GM21619 (cell line): Measurements from ENCODE around the gene BICDL2.

Experiments
- ATAC-seq: cut with Tn5 transposase; IDR thresholded peaks from one replicate; pipeline ENCODE4 v1.9.1; 2021; ENCODE audit not compliant: unreplicated experiment

Gene BICDL2

GRCh38 chr16:3012246-3012645 lies 24.5 kb downstream of the BICDL2 start:
- ATAC-seq = no peak

DNA sequence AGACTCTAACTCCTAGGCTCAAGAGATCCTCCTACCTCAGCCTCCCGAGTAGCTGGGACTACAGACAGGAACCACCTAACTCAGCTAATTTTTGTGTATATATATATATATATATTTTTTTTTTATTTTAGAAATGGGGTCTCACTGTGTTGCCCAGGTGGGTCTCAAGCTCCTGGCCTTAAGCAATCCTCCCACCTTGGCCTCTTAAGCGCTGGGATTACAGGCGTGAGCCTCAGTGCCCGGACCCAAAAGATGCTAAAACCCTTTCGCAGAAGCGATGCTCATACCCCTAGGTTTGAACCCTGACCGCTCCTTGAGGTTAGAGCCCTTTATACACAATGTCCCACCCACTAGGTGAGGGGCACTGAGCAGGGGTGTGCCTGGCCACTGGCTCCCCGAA lies 26.2 kb downstream of the BICDL2 start:
- no peak for ATAC-seq

GRCh38 chr16:3009568-3010390 lies 27.0 kb downstream of the BICDL2 start:
- no peak for ATAC-seq

DNA sequence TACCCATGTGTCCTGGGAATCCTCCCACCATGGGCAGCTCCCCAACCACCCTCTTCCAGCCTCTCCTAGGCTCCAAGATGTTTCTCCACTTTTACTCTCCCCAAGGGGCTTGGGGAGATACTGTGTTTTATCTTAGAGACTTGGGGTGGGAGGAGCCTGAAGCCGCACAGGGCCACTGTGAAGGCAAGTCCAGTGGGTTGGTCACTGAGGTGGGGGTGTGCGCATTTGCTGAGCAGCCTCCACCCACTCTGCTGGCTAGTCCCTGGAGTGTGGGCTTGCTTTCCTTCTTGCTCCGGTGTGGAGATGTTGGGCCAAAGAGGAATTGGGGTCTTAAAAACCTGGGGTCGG lies 28.1 kb downstream of the BICDL2 start:
- no peak for ATAC-seq

GRCh38 chr16:3007957-3008689 lies 28.6 kb downstream of the BICDL2 start:
- no peak for ATAC-seq

GRCh38 chr16:3007059-3007956 lies 29.4 kb downstream of the BICDL2 start:
- no peak for ATAC-seq

GRCh38 chr16:3004781-3005284 lies 31.9 kb downstream of the BICDL2 start:
- no peak for ATAC-seq

DNA sequence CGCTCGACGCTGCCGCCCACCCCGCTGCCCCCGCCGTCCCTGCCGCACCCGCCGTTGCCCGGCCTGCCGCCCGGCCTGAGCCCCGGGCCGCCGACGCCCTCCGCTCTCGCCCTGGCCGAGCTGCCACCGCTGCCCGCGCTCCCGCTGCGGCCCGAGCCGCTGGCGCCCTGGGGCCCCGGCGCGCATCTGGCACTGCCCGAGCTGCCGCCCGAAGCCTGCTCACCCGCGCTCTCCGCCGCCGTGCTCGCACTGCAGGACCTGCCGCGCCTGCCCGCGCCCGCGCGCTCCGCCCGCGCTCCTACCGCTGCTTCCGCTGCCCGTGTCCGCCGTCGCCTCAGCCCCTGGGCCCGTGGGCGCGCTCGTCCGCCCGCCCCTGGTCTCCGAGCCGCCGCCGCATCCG lies 32.4 kb downstream of the BICDL2 start:
- peak; percentile 15 for ATAC-seq

- ATAC-seq = peak; percentile 95
Observed at GRCh38 chr16:3003582-3004270, 33.0 kb downstream of the BICDL2 start.

DNA sequence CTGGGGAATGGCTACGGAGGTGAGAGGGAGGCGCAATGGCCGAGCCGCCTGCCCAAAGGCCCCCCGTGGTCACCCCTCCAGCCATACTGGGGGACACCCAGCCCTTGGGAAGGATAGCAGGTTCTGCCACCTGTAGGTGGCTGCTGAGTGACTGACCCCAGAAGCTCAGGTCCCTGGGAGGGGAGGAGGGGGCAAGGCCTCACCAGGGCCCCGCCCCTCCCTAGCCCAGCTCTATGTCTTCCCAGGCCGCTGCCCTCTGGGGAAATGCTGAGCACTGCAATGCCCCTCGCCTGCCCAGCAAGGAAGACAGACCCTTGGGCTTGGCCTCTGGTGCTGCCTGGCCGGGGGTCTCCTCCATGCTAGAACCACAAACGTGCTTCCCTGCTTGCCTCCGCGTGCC lies 35.4 kb downstream of the BICDL2 start:
- ATAC-seq = no peak

DNA sequence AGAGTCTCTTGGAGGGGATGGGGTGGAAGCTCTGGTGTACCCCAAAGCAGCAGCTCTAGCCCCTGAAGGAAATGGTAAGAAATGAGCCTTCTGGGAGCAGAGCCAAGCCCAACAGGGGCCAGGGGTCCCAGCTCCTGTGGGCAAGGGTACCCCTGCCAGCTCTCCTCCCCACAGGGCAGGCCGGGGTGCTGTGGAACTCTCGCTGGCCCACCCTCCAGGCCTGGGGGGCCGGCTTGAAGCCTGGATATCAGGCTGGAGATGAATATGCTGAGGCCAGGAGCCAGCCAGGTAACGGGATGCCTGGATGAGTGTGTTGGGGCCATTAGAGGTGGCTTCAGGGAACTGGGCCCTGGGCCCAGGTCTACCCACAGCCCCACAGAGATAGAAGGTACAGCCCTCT lies 36.2 kb downstream of the BICDL2 start:
- ATAC-seq = no peak

GRCh38 chr16:2999929-3000328 lies 36.8 kb downstream of the BICDL2 start:
- ATAC-seq = no peak

DNA sequence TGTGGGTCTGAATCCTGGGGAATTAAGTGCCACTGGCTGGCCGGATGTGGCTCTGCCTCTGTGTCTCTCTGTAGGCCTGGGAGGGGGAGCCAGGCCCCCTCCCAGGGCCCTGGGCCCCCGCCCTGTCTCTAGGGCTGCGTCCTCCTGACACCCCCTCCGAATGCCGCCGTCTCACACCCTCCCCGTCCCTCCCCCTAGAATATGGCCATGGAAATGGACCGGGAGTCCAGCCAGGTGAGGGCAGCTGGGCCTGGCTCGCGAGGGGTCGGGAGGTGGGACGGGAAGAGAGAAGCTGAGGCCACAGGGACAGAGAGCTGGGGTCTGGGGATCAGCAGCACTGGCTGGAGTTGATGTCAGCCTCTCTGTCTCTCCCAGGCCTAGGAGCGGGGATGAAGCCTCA lies 40.4 kb downstream of the BICDL2 start:
- ATAC-seq = no peak

DNA sequence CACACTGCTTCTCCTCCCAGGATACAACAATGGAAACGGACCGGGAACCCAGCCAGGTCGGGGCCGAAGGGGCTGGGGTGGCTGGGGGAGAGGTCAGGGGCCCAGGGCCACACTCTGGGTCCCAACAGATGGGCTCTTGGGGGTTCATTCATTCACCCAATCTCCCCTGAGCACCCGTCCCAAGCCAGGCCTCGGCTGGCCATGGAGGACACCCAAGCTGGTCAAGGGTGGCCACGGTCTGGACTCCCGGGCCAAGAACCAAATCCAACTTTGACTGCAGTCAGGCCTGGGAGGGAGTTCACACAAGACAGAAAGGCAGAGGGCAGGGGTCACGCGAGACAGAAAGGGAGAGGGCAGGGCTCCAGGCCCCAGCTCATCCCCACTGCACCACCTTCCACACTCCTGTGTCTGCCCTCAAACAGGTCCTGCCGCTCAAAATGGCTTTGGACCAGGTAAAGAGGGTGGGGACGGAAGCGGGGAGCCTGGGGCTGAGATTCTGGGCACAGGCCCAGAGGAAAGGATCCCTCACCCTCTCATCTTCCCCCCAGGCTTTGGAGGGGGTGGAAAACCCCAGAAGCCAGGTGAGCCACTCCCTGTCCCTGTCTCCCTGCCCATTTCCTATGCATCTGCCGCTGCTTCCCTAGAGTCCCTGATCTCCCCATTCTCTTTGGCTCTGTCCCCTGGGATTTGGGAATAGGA lies 44.2 kb downstream of the BICDL2 start:
- no peak for ATAC-seq

- ATAC-seq = no peak
Observed at GRCh38 chr16:2991566-2992261, 45.0 kb downstream of the BICDL2 start.

- no peak for ATAC-seq
Observed at GRCh38 chr16:2990891-2991290, 45.9 kb downstream of the BICDL2 start.

GRCh38 chr16:2988590-2989099 lies 48.1 kb downstream of the BICDL2 start:
- ATAC-seq = no peak

DNA sequence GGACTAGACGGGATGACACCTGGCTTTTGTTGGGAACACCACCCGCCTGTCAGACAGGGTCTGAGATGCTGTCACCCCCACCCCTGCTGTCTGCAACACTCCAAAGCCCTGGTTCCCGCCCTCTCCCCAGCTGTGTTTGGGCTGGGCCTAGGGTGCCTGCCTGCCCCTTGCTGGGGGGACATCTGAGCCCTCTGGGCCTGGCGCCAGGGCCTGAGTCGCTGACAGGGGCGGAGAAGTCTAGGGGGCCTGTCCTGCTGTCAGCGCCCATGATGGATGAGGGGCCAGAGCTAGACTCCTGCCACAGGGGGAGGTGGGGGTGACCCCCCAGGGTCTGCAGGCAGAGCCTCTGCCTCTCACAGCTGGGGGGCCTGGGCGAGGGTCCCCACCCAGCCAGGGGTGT lies 48.9 kb downstream of the BICDL2 start:
- no peak for ATAC-seq

DNA sequence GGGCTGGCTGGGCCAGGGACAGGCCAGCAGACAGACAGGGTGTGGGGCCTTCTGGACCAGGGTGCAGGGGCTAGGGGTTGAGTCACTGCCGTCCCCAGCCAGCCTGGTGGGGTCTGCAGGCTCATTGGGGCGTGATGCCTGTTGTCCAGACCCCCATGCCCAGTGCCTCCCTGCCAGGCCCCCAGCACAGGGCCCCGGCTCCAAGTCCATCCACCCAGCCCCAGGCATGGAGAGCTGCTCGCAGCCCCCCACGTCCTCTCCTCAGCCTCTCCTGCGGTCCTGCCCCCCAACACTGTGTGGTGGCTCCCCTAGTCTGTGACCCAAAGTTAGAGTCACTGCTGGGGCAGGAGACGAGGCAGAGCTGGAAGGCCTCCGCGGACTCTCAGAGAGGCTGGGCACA lies 49.5 kb downstream of the BICDL2 start:
- ATAC-seq = no peak
